Glutamatergic neuron (in vitro differentiated cells): ENCODE data around the gene DNAJC8. TPM values are rescaled to one million over a fixed set of nuclear protein-coding genes. Genes with fewer than 3 reads are reported as not detected.

Experiments used
- DNase-seq: peaks from one replicate; pipeline ENCODE4 v3.0.0; 2022
- H3K27ac Mint-ChIP-seq: one replicate; pipeline ENCODE4 v1.8.0; 2020; ENCODE audit warnings: mild to moderate bottlenecking, mixed read lengths, inconsistent platforms; ENCODE audit not compliant: unreplicated experiment
- H3K27me3 Mint-ChIP-seq: one replicate; pipeline ENCODE4 v1.8.0; 2020; ENCODE audit warnings: mild to moderate bottlenecking, moderate library complexity, mixed read lengths, inconsistent platforms; ENCODE audit not compliant: unreplicated experiment
- H3K36me3 Mint-ChIP-seq: one replicate; pipeline ENCODE4 v1.8.0; 2020; ENCODE audit warnings: mild to moderate bottlenecking, mixed read lengths, inconsistent platforms; ENCODE audit not compliant: unreplicated experiment
- H3K4me1 Mint-ChIP-seq: one replicate; pipeline ENCODE4 v1.8.0; 2020; ENCODE audit warnings: mild to moderate bottlenecking, low read depth, mixed read lengths, inconsistent platforms; ENCODE audit not compliant: unreplicated experiment
- H3K4me3 Mint-ChIP-seq: one replicate; pipeline ENCODE4 v1.8.0; 2020; ENCODE audit warnings: mild to moderate bottlenecking, mixed read lengths, inconsistent platforms; ENCODE audit not compliant: unreplicated experiment
- H3K9me3 Mint-ChIP-seq: one replicate; pipeline ENCODE4 v1.8.0; 2020; ENCODE audit warnings: mild to moderate bottlenecking, moderate library complexity, mixed read lengths, inconsistent platforms; ENCODE audit not compliant: unreplicated experiment
- CTCF ChIP-seq: fragments of 200-600 bp; sonication (generic); IDR thresholded peaks from one replicate; pipeline ENCODE4 v1.5.0; 2021; ENCODE audit not compliant: partially characterized antibody, unreplicated experiment
- total RNA-seq: library from RNA; stranded (reverse); fragmentation: NEBNext Ultra II Directional; extraction: Animal tissue kit (Norgen Biotek cat#: 25700); gene quantifications from one replicate; pipeline ENCODE4 v1.2.1, GENCODE V29; 2021; ENCODE audit not compliant: unreplicated experiment

The DNAJC8 gene
- total RNA-seq, 1 donor from 2014 or later = 82.8 TPM

- no peak for TF ChIP-seq CTCF
- Mint-ChIP-seq H3K27ac (no peak overlapping the region), H3K36me3 (no peaks in the 10 kb centered on the region), H3K4me3 (peak overlapping the region; percentile 3), H3K9me3 (peaks cover 3% of the 10 kb centered on the region), H3K4me1 (peaks cover 14% of the 10 kb centered on the region), H3K27me3 (no peaks in the 10 kb centered on the region)
- DNase-seq = no peak
These were observed 34.8 kb upstream of the DNAJC8 start for GRCh38 chr1:28267633-28268032.

GRCh38 chr1:28266920-28267322, 34.1 kb upstream of the DNAJC8 start:
- H3K4me1 Mint-ChIP-seq = peaks cover 14% of the 10 kb centered on the region
- no peak overlapping the region for H3K27ac Mint-ChIP-seq
- H3K9me3 Mint-ChIP-seq = peaks cover 3% of the 10 kb centered on the region
- no peak for DNase-seq
- H3K4me3 Mint-ChIP-seq = no peak overlapping the region
- no peak for TF ChIP-seq CTCF
- no peaks in the 10 kb centered on the region for H3K27me3 Mint-ChIP-seq
- H3K36me3 Mint-ChIP-seq = no peaks in the 10 kb centered on the region

- no peak for TF ChIP-seq CTCF
- peaks cover 21% of the 10 kb centered on the region for H3K4me1 Mint-ChIP-seq
- DNase-seq = no peak
- no peaks in the 10 kb centered on the region for H3K36me3 Mint-ChIP-seq
- no peak overlapping the region for H3K27ac Mint-ChIP-seq
- peaks cover 6% of the 10 kb centered on the region for H3K9me3 Mint-ChIP-seq
- H3K4me3 Mint-ChIP-seq = peak overlapping the region; percentile 71
- peaks cover 3% of the 10 kb centered on the region for H3K27me3 Mint-ChIP-seq
These were observed 32.7 kb upstream of the DNAJC8 start for GRCh38 chr1:28265577-28265976.

- Mint-ChIP-seq H3K27me3 (peaks cover 3% of the 10 kb centered on the region), H3K27ac (no peak overlapping the region), H3K4me3 (no peak overlapping the region), H3K4me1 (peaks cover 21% of the 10 kb centered on the region), H3K36me3 (no peaks in the 10 kb centered on the region), H3K9me3 (peaks cover 6% of the 10 kb centered on the region)
- no peak for DNase-seq
- TF ChIP-seq CTCF = no peak
These were observed 32.1 kb upstream of the DNAJC8 start for GRCh38 chr1:28264897-28265296.

- Mint-ChIP-seq H3K4me3 (peak overlapping the region; percentile 96), H3K27me3 (peaks cover 5% of the 10 kb centered on the region), H3K36me3 (no peaks in the 10 kb centered on the region), H3K27ac (peak overlapping the region; percentile 36), H3K9me3 (peaks cover 11% of the 10 kb centered on the region), H3K4me1 (peaks cover 14% of the 10 kb centered on the region)
- no peak for DNase-seq
- TF ChIP-seq CTCF = no peak
These were observed 28.0 kb upstream of the DNAJC8 start for GRCh38 chr1:28260803-28261174.
